ENCODE data around the gene RAD51B.

The RAD51B gene

GRCh38 chr14:68568907-68569897, 749.6 kb downstream of the RAD51B start:
- no peak for DNase-seq (ENCODE audit: low read depth, low spot score)

- no peak for DNase-seq (ENCODE audit: low read depth, low spot score)
Observed at GRCh38 chr14:68569970-68570409, 750.4 kb downstream of the RAD51B start.

DNA sequence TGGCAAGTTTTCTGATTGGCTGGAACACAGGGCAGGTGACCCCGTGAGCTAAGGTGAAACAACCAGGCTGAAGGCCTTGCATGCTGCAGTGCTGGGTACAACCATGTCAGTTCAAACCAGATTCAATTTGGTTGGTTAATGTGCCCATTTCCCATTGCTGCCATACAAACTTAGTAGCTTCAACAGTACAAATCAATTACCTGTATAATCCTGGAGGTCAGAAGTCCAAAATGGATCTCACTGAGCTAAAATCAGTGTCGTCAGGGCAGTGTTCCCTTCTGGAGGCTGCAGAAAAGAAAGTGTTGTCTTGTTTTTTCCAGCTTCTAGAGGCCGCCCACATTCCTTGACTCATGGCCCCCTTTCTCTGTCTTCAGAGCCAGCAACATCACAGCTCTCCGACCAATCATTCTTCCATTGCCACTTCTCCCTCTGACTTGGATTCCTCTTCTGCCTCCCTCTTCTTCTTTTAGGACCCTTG, 751.6 kb downstream of the RAD51B start:
- no peak for DNase-seq (ENCODE audit: low read depth, low spot score)

DNA sequence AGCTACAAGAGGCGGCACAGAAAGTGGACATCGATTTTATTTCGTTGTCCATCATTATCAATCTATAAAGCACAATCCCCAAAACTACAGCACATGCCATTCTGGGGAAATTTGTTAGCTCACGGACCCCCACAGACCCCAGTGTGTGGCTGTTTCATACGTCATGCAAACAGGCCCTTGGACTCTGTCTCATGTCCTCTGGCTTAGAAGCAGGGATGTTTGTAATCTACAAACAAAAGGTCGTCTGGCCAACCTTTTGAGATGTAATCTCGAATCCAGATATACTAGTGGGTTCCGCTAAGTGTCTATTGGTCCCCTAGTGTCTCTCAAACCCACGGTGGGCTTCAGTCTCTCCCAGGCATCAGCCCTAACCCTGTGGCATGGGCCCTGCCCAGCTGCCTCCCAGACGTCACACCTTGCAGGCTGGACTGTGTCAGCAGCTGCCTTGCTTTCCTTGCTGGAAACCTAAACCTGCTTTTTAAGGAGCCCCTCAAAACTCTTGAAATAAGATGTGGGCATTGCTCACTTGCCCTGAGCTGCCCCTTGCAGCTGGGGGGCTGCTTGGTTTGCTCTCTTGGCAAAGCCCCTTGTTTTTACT, 752.4 kb downstream of the RAD51B start:
- DNase-seq (ENCODE audit: low read depth, low spot score) = no peak

DNA sequence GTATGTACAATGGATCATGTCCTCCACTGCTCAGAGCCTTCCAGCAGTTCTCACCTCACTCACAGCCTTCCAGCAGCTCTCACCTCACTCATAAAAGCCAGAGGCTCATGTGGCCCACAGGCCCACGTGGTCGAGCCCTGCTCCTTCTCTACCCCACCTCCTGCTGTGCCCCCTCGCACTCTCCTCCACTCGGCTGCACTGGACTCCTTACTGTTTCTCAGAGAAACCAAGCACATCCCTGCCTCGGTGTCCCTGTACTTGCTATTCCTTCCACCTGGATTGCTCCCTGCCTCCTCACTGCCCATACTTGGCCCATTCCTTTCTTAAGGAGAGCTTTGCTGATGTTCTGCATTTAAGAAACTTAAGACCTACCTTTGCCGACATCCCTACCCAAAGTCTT, 753.5 kb downstream of the RAD51B start:
- no peak for DNase-seq (ENCODE audit: low read depth, low spot score)

GRCh38 chr14:68573722-68574121, 754.1 kb downstream of the RAD51B start:
- DNase-seq (ENCODE audit: low read depth, low spot score) = no peak

DNA sequence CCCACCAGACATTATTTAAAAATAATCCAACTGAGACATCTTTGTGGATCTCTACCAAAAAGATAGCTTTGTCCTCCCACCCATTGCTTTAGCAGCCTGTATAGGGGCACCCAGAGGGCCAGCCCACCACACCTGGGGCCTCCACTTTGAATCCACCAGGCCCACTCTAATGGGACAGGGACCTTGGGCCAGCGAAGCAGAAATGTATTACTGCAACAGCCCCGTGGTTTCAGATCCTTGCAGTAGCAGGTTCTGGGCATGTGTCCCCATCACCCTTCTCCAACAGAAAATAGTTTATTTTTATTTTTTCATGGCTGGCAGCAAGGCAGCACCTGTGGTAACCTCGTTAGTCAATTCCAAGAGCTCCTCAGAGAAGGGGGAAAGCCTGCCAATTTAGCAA, 754.9 kb downstream of the RAD51B start:
- no peak for DNase-seq (ENCODE audit: low read depth, low spot score)

DNA sequence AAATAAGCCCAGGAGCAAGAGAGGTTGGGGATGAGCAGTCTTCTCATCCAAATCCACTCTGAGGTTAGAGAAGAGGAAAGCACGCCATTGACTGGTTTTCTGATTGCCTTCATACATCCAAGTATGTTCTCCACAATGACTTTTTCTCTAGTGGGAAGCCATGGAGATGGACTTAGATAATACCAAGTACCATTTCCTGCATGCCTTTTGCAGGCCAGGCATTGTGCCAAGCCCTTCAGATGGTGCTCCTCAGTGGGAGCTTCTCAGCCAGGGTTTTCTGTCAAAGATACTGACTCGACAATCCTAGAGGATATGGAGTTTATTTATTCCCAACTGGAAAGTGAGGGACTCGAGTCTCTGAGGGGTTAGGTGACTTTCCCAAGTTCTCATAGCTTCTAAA, 755.3 kb downstream of the RAD51B start:
- no peak for DNase-seq (ENCODE audit: low read depth, low spot score)

DNA sequence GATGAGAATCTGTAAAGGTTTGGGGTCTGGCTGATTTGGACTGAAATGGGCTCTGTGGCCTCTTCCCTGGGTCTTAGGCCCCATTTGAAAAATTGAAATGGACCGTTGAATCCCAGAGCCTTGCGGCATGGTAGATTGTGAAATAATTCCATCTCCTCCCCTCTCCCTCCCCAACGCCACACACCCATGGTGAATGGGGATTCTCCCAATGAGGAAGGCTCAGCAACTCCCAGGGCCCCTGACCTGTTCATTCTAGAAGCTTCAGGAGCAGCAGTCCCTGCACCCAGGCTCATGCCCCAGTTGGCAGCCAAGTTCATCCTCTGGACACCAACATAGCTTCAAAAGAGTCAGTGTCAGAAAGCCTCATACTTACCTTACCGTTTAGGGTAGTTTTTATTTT, 755.8 kb downstream of the RAD51B start:
- DNase-seq (ENCODE audit: low read depth, low spot score) = no peak

DNA sequence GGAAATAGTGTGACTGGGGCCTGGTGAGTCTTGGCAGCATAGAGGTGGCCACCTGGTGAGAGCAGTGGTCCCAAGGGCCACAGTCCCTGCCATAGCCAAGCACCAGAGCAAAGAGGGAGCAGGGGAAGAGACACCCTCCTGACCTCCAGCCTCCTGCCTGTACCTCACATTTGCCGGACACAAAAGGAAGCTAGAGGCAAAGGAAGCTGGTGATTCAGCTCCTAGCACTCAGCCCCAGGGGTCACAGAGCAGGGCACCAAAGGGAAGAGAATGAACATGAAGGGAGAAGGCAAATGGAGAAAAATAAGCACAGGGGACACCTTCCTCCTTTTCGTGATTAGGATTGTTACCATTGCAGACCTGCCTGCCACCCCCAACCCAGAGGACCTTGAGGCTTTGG, 756.5 kb downstream of the RAD51B start:
- DNase-seq (ENCODE audit: low read depth, low spot score) = no peak

DNA sequence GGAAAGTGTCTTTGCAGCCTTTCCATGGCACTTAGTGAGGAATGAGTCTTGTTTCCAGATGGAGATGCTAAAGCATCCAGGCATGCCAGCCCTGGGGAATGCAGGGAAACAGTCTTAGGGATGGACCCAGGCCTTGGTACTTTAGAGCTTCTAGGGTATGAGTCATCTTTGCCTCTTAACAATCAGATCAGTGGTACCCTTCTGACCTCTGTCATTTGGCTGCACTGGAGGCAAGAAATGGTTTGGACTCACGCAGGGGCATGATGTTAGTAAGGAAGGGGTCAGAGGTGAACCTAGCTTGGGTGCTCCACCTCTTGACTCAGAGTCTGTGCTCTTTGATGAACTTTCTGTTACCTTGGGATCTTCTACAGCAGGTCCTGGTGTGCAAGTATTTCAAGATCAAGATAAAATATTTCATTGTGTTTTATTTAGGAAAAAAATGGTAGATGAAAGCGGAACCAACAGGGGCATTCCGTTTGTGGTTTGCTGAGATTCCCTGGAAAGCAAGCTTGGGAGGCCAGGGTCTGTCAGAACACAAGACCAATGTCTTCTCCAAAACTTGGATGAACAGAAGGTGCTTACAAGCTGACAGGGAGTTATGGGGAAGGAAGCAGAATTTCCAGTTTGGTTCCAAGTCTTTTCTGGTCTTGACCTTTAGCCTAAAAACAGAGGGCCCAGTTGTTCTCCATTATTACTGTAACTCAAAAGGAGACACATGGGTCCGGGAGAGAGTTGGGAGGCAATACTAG, 757.1 kb downstream of the RAD51B start:
- DNase-seq (ENCODE audit: low read depth, low spot score) = no peak

DNA sequence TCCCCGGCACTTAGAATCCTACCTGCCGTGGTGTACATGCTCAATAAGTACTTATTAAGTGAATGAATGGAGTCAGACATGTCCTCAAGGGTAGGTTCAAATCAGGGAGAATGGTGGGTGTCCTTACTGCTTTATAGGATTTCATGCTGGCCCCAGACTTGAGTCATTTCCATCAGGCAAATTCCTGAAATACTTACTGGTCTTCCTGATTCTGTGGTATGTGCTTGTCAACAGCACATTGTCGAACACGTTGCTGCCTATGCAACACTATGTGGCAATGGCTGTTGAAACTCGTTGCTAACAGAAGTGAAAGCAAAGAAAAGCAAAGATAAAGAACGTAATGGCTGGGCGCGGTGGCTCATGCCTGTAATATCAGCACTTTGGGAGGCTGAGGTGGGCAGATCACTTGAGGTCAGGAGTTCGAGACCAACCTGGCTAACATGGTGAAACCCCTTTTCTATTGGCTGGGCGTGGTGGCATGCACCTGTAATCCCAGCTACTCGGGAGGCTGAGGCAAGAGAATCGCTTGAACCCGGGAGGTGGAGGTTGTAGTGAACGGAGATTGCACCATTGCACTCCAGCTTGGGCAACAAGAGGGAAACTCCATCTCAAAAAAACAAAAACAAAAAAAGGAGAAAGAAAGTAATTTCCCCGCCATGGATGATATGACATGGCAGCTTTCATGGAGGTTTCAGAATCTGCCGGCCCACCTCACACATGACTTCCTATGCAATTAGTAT, 758.4 kb downstream of the RAD51B start:
- DNase-seq (ENCODE audit: low read depth, low spot score) = no peak

DNA sequence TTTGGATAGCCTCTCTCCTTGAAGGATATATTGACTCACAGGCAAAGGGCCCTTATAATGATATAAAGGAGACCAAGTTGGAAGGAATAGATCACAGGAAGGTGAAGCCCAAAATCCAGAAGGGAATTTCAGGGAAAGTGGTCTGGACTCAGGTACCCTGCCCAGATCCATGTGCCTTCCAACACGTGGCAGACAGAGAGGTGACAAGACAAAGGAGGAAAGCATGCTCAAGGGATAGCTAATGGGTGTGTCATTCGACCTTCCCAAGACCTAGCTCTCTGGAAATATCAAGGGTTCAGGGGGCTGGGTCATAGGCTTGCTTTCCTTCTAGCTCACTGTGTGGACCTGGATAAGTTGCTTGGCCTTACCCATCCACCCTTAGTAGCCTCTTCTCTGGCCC, 759.0 kb downstream of the RAD51B start:
- DNase-seq (ENCODE audit: low read depth, low spot score) = no peak

DNA sequence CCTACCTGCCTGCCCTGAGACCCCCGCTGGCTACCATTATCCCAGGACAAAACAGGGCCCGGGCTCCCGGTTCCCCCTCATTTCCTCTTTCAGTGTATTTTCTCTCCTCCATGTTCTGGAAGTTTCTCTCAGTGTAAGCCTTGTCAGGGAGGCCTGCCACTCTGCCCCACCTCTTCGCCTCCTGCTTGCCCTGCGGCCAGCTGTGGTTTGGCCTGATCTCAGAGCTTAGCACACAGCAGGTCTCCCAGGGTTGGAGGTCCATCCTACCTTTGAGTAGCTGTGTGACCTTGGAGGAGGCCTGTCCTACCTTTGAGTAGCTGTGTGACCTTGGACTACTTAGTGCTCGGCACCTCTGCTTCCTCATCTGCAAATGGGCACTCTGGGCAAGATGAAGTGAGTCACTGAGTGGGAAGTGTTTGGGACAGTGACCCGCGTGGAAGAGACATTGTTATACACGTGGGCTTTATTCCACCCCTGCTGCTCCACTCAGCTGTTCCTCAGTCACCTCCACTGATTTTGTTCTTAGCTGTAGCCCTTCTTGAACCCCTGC, 760.6 kb downstream of the RAD51B start:
- DNase-seq (ENCODE audit: low read depth, low spot score) = no peak

DNA sequence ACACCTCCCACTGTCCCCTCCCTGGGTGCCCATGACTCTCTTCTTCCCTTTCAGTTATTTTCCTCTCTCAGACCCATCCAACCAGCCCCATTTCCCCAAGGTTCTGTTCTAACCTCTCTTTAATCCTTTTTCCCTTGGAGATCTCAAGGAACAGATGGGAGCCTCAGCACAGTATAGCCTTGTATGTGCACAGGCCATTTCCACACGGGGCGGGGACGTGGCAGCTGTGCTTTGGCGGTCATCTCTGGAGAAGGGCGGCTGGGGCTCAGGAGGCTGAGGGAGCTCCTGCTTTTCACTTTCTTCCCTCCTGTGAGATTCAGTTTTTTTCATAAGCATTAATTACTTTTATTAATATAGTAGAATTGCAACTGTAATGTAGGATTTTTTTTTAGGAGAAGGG, 761.1 kb downstream of the RAD51B start:
- no peak for DNase-seq (ENCODE audit: low read depth, low spot score)

DNA sequence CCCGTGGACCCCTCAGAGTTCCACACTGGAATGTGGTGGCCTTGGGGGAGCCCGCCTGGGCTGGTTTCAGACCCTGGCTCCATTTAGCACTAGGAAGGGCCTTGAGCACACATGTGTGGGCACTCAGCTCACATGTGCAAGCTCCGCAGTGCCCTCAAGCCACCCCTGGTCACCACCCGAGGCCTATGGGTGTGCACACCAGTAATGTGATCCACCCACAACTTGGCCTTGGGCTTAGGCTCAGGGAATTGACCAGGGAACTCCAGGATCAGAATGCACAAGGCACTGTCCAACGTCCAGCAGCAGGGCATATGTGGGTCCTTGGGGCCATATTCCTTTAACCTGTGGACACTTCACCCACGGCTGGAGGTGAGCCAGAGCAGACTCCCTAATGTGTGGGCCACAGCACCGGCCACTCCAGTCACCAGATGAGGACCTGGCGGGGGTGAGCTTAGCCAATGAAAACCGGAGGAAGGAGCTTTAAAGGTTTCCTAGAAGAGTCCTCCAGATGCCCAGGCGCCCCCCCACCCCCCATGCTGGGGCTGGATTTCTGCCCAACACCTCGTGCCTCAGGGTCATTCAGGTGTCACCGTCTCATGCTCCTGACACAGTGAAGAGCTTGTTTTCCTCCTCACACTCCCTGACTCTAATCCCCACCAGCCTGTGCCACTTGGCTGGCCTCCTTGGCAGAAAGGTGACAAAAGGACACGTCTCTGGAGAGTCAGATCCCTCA, 764.1 kb downstream of the RAD51B start:
- no peak for DNase-seq (ENCODE audit: low read depth, low spot score)

DNA sequence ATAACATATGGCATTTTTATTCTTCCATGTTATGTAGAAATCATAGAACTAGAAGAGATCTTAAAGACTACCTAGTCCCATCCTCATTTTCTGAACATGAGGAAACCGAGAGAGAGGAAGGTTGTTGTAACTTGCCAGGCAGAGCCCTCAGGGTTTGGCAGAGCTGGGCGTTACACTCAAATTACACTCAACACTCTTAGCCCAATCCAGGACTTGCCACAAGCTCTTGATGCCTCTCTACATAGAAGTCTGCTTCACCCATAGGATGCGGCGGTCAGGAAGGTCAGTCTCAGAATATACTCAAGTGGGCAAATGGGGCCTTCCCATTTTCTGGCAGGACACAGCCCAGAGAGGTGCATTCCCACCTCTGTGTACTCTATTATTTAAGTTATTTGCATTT, 765.2 kb downstream of the RAD51B start:
- no peak for DNase-seq (ENCODE audit: low read depth, low spot score)

DNA sequence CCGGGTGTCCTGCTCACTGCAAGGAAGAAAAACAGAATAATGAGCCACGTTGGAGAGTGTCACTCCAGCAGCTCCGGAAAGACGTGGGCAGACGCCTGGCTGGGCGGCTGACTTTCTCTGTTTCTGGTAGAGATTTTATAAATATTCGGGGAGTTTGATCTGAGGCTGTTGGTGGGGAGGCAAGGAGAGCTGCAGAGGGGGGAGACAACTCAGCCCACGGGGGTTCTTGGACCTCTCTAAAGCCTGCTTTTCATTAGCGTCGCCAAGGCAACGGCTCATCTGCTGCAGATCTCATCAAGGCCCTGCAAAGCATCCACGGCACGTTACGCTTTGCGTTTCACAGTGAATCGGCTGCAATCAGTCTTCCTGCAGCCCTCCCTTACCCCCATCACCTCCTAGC, 766.1 kb downstream of the RAD51B start:
- no peak for DNase-seq (ENCODE audit: low read depth, low spot score)

DNA sequence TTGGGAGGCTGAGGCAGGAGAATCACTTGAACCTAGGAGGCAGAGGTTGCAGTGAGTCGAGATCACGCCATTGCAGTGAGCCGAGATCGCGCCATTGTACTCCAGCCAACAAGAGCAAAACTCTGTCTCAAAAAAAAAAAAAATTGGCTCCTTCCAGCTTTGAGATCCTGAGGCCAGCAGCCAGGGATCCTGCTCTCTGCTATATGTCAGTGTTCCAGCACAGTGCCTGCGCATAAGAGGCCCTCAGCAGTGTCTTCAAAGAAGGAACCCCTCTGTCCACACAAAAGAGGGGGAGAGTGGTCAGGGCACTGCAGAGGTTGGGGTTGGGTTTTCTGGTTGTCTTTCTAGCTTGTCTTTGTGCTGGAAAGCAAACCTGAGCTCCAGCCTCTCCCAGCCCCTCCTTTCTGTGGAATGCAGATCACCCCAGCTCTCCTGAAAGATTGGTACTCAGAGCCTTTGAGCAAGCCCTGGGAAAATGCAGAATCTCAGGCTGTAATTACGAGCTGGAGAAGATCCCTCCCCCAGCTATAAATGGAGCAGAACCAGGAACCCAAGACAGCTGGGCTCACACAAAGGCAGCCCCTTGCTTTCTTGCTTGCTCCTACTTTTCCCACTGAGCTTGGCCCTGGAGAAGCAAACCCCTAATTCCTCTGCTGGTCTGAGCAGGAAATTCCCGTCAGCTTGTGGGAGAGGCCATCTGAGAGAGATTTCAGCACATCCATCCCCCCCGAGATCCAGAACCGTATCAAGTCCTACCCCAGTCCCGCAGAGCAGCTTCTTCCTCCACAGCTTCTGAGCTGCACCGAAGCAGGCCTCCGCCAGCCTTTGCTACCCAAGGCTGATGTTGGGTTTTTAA, 767.5 kb downstream of the RAD51B start:
- DNase-seq (ENCODE audit: low read depth, low spot score) = no peak

GRCh38 chr14:68587931-68588330, 768.4 kb downstream of the RAD51B start:
- no peak for DNase-seq (ENCODE audit: low read depth, low spot score)

Measured in iPS DF 19.7 (cell line).